Stimulated activated CD8-positive, alpha-beta memory T cell treated with anti-CD3 and anti-CD28 coated beads, Interleukin-7, amount 100 ng/mL, for 1 hour (primary cell): ENCODE measurements around the gene CCDC74A.
"Not testable (repeated sequence)": the region's sequence is repeated elsewhere in the genome, so short reads cannot be mapped to it uniquely, and the experiment has no call there.

Experiments
- DNase-seq, 2 donors: peaks; one replicate each; pipeline ENCODE4 v3.0.0-alpha.2; 2020; ENCODE audit warnings: low read depth in 2 of 2

Gene CCDC74A

DNA sequence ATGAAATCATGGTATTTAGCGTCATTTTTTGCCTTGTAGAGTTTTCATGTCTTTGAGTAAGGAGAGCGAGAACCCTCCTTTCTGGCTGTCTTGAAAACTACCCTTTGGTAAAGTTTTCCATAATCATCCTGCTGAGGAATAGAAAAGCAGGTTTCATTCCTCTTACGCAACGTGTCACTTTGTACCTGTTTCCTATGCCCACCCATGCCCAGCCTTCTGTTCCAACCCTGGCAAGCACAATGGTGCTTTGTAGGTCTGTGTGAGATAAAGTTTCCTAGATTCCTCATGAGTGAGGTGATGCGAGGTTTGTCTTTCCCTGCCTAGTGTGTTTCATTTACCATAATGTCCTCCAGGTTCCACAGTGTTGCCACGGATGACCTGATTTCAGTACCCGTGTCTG lies 29.3 kb downstream of the CCDC74A start:
- DNase-seq = no peak

DNA sequence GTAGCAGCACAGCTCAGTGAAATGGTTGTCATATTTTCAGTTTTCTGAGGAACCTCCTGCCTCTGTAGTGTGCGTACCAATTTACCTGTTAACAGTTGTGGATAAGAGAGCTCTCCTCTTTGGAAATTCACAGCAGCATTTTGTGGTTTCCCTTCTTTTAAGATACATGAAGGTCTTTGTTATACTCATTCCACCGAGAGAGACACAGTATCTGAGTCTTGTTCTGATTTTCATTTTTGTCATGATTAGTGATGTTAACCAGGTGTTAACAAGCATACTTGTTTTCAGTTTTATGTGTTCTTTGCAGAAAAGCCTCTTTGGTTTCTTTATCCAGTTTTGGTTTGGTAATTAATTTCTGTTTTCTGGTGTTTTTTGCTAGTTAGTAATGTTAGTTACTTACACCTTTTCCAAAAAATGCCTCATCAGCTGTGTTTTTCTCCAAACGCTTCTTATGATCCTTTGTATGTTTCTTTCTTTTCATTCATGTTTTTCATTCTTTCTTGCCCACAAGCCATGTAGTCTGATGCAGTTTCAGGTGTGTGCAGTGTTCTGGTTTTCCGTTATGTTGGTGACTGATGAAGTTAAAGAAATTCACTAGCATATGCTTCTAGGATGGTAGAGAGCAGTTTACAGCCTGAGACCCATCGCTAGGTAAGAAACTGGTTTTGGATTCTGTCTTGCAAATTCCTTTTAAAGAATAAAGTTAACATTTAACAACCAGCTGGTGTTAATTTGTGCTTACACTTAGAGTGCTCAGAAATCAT lies 30.1 kb downstream of the CCDC74A start:
- no peak for DNase-seq

DNA sequence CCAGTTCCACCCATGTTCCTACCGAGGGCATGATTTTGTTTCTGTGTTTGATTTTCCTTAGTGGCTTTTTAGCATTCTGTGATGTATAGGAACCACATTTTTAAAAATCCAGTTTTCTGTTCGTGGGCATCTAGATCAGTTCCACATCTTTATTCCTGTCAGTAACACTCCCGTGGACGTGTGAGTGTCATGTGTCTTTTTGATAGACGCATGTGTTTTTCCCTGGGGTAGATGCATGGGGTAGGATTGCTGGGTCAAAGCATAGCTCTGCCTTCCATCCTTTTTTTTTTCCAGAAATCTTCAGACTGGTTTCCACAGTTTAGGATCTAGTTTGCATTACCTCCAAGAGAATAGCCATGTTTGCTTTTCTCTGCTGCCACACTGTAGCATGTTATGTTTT lies 38.7 kb downstream of the CCDC74A start:
- no peak for DNase-seq

DNA sequence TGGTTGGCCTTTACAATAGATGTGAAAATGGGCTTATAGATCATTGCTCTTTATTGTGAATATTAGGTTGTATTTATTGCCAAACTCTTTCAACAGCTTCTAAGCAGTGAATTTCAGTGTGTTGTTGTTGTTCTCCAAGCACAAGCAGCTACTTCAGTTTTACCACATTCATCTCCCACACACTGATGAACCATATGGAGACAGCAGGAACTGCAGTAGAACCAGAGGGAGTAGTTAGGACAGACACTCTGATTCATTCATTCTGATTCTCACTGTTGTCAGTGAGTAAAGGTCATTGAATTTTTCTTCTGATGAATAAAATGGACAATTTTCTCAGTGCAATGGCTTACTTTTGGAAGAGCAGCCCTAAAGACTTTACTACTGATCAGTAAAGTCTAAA lies 40.2 kb downstream of the CCDC74A start:
- no peak for DNase-seq

- DNase-seq = not testable (repeated sequence)
Observed at GRCh38 chr2:131568401-131568800, 40.7 kb downstream of the CCDC74A start.

GRCh38 chr2:131572175-131572574 lies 44.5 kb downstream of the CCDC74A start:
- DNase-seq = no peak

- DNase-seq = no peak
Observed at GRCh38 chr2:131577812-131578211, 50.1 kb downstream of the CCDC74A start.

- no peak for DNase-seq
Observed at GRCh38 chr2:131580187-131580586, 52.5 kb downstream of the CCDC74A start.
